Globus pallidus (tissue), 1 donor: ENCODE results near the gene SCUBE2.

Experiments used
- DNase-seq: peaks from one replicate; pipeline ENCODE4 v3.0.0-alpha.2; 2015; ENCODE audit warnings: low spot score

Gene SCUBE2

DNA sequence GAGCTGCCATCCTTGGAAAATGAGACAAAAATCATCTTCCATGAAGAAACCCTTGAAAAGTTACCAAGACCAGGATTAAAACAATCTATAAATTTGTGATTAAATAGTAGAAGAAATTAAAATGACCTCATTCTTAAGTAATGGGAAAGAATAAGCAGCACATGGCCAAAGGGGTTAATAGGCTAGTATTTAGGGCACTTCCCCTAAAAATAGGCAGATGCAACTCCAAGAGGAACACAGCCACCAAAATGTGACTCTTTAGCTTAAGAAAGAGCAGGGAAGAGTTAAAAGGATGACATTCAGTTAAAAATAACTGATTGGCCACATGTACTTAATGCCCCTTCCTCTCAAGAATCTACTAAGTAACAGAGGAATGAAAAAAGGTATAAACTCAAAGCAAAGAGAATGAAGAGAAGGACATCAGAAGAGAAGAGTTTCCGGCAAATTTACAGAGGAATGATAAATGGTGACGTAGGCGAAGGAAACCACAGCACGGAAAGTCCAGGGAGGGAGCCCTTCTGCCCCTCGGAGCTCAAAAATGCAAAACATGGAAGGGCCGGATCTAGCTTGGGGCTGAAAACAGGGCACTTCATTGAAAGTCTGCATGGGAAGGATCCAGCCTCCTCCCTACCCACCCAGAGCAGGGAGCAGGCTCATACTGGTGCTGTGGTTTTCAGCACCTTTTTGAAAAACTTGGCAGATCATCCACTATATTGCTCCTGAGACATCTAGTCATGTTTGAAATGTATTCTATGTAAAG is 17.8 kb downstream of the SCUBE2 start:
- DNase-seq = no peak

DNA sequence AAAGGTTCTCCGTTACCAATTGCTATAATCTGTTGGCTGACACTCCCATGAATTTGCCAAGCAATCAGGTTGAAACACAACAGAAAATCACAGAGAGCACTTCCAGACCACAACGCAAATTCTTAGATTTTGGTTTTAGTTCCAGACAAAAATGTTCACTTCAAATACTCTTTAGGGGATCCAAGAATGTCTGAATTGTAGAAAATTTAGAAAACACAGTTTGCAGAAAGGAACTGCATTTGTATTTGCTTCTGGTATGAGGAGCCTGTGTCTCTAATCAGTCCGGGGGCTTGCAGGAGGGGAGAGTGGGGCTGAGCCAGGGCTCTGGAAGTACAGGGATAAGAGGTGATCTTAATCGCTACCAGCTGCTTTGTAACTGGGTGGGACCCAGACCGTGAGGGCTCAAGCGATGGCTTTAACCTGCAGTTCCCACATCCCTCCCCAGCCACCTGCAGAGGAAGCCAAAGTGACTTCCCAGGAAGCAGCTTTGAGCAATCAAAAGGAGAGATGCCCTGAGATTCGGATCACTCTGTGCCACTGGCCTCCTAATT is 18.7 kb downstream of the SCUBE2 start:
- DNase-seq = no peak

DNA sequence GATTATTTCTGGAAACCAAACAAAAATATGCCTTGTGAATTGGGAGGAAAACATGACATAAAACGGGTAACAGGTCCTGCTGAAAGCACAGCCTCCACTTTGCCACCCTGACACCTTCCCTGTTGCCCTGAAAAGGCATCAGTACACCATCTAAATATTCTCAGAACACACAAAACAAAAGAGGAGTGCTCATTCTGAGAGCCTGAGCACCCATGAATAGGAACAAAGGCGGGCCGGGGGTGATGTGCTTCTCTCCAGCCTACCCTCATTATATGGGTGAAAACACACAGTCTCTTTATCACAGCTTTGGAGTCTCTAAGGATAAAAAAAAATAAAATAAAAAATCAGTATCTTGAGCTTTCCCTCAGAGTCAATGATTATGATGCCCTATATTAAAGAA is 19.7 kb downstream of the SCUBE2 start:
- no peak for DNase-seq

DNA sequence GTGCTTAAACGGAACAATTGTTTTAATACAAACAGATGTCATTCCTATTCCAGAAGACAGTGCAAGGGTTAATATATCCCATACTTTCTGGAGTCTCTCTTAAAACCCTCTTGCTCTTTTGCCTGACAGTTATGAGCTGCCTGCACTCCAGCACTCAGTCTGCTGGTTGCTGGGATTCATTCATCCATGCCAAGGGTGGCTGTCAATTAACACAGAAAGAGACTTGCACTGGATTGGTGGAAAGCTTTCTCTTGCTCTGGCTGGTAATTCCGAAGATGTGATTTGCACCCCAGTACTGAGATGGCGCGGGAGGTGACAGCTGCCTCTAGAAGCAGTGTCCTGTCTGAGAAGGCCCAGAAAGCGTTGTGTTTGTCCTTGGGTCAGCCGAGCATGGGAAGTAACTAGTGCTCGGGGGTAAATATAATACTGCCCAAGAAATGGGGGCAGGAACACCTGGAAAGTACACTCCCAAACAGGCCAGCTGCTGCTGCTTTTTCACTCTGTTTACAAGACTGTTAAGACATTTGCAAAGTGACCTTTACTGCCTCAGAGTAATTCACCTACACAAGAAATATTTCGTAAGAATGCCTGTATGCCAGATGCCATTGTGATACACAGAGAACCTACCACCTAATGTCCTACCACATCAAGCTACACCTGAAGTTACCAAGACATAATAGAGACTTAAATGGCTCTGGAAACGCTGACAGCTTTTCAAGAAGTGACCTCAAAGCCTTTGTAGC is 20.5 kb downstream of the SCUBE2 start:
- no peak for DNase-seq

DNA sequence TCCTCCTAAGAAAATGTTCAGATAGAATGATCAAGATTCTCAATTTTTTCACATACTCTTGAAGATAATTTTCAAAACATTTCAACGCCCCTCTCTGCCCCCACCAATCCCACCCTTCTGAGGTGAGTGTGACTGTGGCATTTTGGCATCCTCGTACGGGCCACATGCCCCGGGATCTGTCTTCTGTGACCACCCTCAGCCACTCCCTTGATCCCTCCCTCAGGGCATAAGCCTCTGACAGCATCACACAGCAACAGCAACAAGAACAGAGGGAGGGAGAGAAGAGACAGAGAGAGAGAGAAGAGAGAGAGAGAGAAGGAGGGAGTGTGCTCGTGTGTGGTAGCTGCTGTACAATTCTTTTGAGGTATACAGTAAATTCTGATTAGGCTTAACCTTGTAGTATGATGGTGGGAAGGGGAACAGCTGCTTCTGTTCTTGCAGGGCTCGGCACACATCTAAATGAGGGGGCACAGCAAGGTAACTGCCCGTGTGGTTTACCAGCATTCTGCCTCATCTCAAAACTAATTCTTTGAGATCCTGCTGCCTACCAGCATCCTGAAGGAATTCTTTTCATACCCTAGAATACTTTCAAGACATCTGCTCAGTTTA is 21.4 kb downstream of the SCUBE2 start:
- no peak for DNase-seq

DNA sequence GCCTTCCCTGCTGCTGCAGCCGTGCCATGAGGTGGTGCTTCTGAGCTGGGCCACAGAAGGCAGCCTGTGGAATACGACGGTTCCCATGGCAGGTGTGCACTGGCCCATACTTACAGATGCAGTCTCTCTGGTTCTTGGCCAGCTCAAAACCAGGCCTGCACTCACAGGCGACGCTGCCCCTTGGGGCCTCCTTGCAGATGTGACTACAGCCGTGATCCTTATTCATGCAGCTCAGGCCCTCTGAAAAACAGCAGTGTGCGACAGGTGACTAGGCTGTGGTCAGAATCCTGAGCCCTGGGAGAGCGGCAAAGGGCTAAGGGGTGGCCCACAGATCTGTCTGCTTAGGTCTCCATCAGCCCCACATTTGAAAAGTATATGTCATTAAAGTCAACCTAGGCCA is 22.1 kb downstream of the SCUBE2 start:
- DNase-seq = no peak

DNA sequence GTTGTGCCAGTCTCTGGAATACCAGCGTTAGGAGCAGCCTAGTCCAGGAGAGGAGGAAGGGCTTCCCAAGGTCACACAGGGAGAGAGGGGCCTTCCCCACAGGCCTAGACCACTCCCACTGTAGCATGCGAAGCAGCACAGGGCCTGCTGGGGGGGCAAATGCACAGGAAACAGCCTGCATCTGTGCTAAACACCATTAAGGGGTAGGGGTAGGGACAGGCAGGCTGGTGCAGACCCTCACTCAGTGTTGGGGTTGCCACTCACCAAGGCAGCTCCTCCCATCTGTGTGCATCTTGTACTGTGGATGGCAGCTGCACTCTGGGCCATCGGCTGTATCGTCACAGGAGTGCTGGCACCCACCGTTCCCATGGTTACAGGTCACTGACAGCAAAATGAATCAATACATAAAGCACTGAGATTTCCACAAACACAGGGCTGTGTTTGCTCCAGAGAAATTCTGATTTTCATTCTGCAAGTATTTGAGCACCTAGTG is 24.9 kb downstream of the SCUBE2 start:
- DNase-seq = no peak

DNA sequence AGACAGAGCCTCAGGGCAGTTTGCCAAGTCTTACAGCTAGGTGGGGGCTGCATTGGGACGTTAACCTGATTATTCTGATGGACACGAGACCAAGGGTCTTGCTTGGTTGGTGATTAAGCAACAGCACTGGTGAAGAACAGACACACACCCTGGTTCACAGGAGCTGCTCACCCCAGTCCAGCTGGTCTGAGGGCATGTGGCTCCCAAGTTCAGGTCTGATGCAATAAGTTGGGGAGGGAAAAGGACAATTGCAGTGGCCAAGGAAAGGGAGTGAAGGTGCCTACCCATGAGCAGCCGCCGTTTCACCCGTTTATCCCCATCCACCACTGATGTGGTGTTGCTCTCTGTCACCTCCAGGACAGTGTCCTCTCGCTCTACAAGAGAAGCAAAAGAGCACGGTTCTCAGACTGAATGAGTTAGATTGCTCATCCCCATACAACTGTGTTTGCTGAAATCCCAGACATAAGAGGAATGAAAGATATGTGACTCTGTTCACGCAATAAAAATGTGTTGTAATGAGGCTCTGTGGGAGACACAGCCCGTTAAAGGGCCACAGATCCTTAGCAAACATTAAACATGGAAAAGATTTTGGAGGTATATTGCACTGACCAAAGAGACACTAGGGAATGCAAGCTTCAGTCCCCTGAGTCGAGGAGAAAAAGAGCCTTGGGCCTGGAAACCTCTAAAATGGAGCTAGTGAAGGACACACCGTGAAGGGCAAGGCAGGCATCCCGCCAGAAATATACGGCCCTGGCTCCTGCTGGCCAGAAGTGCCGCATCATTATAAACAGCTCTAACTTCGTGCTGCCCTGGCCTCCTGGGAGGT is 25.6 kb downstream of the SCUBE2 start:
- DNase-seq = no peak

DNA sequence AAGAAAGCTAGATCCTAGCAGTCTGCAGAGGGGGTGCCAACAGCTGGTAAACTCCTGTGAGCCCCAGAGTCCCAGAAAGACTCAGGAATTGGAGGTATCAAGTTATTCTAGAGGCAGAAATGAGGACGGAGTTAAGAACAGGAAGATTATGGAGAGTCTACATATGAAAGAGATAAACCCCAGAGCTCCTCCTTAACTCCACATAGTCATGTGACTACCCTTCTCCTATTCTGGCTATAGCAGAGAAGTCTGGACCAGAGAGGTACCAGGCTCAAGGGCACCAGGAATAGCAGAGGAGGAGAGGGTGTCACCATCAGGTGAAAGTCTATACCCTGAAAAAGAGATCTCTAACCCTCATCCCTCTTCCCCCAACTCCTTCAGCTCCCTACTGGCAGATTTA is 29.6 kb downstream of the SCUBE2 start:
- DNase-seq = no peak

DNA sequence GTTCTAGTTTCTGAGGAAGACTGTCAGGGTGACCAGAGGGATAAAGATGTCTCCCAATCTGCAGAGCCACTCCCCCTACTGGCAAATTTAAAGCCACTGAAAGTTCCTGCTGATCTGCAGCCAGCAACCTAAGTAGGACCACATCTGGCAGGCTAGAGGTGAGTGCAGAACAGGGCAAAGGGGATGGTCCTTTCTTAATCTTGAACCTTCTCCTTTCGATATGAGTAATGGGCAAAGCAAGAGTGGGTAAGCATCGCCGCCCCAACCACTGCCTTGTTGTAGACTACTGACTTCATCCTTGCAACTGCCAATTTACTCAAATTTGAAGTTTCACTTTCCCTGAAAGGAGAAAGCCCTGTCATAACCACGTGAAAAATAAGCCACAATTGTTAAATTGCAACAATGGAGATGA is 30.7 kb downstream of the SCUBE2 start:
- DNase-seq = no peak

DNA sequence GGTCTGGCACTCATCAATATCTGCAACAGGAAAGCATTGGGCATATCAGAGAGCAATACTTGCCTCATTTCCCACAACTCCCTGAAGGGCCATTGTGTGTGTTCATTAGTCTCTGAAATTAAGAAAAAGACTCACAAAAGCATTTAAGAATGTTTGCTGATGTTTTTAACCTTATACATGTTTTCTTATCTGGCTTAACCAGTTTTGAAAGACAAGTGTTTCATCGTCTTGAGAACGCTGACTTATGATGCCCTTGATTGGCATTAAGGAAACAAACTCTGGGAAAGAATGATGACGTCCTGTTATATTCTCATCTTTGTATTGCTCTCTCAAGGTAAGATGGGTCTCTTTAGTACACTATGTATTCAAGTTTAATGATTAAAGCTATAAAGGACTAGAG is 32.0 kb downstream of the SCUBE2 start:
- no peak for DNase-seq

DNA sequence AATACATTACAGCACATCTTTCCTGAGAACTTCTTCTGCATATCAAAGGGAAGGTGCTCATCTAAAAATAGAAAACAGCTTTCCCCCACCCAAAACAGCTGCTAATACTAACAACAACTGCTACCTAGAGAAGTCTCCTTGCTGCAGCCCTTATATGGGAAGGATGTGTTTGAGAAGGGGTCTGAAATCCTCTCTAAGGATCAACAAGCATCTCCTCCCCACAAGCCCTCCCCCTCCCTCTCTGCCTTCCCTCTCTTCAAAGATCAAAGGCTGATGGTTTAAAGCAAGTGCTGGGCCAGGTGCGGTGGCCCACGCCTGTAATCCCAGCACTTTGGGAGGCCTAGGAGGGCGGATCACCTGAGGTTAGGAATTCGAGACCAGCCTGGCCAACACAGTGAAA is 33.5 kb downstream of the SCUBE2 start:
- no peak for DNase-seq

DNA sequence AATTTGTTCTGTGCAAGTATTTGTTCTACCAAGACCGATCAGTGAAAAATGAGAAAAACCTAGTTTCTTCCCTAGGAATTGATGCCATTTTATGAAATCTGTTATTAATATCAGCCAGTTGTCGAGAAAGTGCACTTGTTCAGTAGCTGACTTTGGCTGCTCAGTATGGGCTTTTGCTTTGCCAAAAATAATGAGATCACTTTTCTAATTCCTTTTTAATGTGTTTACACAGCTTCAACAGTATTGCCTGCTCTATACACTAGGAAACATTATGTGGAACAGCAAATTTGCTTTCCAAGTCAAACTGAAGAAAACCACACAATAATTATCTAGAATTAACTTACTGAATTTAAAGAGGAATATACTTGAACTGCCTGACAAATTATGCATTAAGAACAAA is 34.4 kb downstream of the SCUBE2 start:
- DNase-seq = no peak

DNA sequence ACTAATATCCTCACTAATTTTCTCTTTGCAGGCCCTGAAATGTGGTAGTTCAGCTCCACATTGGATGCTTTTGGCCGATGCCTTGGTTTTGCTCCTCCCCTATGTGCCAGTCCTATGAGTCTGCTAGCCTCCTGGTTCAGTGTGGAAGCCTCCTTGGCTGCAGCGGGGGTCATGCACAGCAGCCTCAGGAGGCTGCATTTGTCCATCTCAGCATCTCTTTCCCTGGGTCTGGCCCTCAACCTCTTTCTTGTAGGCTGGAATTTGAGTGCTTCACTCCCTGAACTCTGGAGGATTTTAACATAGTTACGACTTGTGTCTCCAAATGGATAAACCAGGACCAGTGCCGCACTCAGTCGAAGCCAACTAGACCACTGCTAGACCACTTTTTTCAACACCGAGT is 34.9 kb downstream of the SCUBE2 start:
- no peak for DNase-seq

DNA sequence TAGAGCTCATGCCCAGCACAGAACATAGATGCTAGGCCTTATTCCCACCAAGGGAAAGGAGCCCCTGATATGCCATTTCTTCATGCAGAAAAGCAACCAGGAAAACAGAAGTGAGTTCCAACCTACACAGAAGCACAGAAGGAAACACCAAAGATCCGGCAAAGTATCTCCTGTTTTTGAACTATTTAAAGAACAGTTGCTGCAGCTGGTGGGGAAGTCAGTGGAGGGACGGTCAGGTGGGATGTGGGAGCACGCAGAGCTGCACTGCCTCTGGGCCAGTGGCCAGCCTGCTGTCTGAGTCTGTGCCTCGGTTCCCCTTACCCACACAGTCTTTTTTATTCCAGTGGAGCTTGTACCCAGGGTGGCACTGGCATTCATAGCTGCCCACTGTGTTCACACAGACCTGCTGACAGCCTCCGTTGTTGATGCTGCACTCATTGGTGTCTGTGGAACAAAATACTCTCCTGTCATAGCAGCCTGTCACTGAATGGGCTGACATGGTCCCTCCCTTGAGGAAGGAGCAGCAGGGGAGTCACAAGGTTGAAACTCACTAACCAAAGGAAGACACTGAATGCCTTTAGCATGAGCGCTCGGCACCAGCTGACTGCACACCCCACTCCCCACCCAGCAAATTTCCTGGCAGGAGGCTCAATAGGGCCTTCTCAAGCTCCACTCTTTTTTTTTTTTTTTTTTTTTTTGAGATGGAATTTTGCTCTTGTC is 37.9 kb downstream of the SCUBE2 start:
- peak; percentile 19 for DNase-seq

DNA sequence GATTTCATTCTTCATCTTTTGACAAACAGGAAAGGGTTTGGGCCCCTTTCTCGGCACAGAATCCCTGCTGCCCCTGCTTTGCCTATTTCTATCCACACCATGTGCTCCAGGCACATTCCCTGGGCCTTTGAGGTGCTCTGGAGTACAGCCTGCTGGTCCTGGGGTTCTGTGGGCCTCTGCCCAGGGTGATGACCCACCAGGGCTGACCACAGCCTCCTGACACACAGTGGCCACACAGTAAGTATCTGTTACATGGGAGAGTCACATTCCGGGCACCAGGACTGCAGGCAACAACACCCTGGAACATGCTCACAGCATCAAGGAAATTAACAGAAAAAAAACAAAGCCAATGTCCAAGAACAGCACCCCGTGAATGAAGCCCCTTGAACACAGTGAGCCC is 39.1 kb downstream of the SCUBE2 start:
- DNase-seq = no peak

DNA sequence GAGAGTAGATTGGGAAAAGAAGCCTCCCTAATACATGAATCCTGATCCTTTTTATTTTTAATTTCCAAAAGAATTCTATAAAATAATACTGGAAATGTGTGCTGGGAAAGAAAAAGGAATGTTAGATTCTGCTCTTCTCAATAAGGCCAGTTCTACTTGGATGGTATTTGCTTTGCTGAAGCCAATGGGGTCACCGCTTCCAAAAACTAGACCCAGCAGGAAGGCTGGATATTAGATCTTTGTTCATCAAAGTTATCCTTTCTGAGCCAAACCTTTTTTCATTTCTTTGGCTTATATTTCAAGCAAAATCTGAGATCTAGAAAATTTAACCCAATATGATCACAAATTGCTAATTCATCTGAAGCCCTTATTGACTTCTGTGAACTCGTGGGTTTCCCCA is 41.4 kb downstream of the SCUBE2 start:
- DNase-seq = no peak

DNA sequence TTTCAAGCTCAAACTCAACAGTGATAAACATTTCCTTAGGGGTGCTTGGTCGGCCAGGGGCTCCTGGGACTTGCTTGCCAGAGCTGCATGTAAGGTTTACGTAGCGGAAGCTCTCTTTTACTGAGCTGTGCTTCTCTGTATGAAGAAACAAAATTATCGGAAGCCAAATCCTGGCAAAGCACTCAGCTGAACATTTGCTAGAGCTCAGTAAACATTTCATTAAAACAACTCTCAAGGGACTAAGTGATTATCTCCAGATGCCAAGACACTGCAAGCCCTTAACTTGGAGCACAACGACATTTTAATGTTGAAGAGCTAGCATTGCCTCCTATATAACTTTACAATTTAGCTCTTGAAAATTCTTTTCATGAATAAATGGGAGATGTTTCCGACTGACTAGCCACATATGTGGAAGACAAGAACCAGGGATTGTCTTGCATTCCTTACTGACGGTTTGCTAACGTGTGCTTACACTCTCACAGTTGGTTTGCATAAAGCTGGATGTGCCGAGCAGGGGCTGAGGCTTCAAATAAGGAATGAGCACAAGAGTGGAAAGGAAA is 43.4 kb downstream of the SCUBE2 start:
- no peak for DNase-seq

DNA sequence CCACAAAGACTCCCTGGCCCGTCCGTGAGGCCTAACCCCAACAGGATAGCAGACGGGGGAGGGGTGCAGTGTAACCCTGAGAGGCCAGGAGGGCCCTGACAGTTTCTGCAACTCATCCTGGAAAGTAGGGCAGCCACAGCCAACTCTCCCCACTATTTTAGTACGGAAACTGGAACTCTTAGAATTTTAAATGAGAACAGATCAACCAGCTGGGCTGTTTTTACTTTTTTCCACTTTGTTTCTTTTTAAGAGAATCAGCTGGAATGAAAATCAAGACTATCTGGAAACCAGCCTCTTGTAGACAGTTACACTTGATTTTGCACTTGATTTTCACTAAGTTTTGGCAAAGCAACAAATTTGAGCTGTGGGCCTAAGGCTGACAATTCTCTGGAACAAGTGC is 44.9 kb downstream of the SCUBE2 start:
- DNase-seq = no peak

DNA sequence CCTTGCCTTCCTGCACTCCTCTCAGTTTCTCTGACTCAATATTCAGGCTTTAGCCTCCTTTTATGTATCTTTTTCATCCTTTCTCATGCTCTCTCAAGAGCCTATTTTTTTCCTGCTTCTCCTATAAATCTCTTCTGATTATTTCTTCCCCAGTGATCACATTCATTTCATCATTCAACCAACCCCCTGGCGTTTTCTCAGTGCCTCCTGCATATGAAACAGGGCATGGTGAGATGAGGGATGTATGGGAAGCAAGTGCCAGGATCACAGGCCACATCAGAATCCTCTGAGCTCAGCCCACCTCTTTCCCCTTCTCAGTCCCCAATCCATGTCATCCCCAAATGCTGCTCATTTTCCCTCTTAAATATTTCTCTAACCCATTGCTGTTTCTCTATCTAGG is 48.9 kb downstream of the SCUBE2 start:
- no peak for DNase-seq

DNA sequence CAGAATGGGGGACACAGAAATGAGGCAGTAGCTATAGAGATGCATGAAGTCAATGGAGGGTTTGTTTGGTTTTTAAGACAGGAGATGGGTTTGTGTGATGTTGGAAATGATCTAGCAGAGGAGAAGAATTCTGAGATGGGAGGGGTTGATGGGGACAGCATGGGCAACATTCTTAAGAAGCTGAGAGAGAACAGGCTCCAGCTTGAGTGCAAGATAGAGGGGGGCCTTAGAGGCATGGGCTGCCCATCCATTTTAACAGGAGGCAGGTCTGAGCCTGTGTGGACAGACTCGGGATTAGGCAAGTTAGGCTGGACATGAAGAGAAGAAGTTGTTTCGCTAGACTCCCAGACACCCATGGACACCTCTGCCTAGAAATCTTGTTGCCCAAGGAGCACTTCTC is 49.7 kb downstream of the SCUBE2 start:
- DNase-seq = no peak
